T-helper 17 cell (primary cell): Measurements from ENCODE around the gene SMYD2. TPM values are rescaled to one million over a fixed set of nuclear protein-coding genes. Genes with fewer than 3 reads are reported as not detected.

Experiments
- ATAC-seq: fragments of 150-1000 bp; cut with Tn5 transposase; 2 replicates; pipeline ENCODE4 v1.10.0; 2021; ENCODE audit warnings: mild to moderate bottlenecking, moderate library complexity
- DNase-seq, 3 donors: peaks; one replicate each; pipeline versions ENCODE4 v3.0.0 to v3.0.0-alpha.2; 2020 to 2021
- H3K9me3 ChIP-seq: one replicate; pipeline ENCODE4 v1.7.0; 2013; ENCODE audit warnings: low read length, mild to moderate bottlenecking; ENCODE audit not compliant: control insufficient read depth, poor library complexity, severe bottlenecking
- H3K27ac Mint-ChIP-seq: one replicate; pipeline ENCODE4 v1.8.0; 2022; ENCODE audit warnings: mild to moderate bottlenecking, moderate library complexity, mixed read lengths
- H3K27me3 Mint-ChIP-seq: one replicate; pipeline ENCODE4 v1.8.0; 2022; ENCODE audit warnings: mixed read lengths
- H3K36me3 Mint-ChIP-seq: one replicate; pipeline ENCODE4 v1.8.0; 2022; ENCODE audit warnings: low read depth, mixed read lengths
- H3K4me1 Mint-ChIP-seq: one replicate; pipeline ENCODE4 v1.8.0; 2022; ENCODE audit warnings: mild to moderate bottlenecking, mixed read lengths
- H3K4me3 Mint-ChIP-seq: one replicate; pipeline ENCODE4 v1.8.0; 2022; ENCODE audit warnings: mild to moderate bottlenecking, moderate library complexity, mixed read lengths
- total RNA-seq, 4 donors: library from RNA in 2 of 4; stranded (reverse) in 2 of 4; gene quantifications; one replicate each; pipeline ENCODE4 v1.2.3 and lab custom pipeline; 2022 to 2026

SMYD2 gene
- total RNA-seq, 2 donors from 2014 or later, result 27.1 to 33.2 TPM

DNA sequence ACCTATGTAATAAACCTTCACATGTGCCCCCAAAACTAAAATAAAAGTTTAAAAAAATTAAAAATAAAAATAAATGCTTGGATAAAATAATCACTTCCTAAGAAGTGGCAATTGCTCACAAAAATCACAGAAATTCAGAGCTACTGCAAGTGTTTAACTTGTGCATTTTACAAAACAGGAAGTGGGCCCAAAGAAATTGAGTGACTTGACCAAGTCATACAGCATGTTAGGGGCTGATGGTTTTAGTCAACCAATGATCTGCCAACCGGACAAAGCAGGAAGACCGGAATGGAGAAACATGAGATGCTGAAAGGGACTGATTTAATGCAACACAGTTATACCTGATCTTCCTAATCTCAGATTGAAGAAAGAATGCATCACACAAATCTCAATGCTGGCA, 96.5 kb downstream of the SMYD2 start:
- peaks cover 3% of the 10 kb centered on the region for H3K4me1 Mint-ChIP-seq
- H3K9me3 ChIP-seq, result no peaks in the 10 kb centered on the region
- no peaks in the 10 kb centered on the region for H3K36me3 Mint-ChIP-seq
- peaks cover 20% of the 10 kb centered on the region for H3K27me3 Mint-ChIP-seq
- no peak for DNase-seq
- H3K27ac Mint-ChIP-seq, result no peak overlapping the region
- ATAC-seq, result no peak
- no peak overlapping the region for H3K4me3 Mint-ChIP-seq

GRCh38 chr1:214377886-214378285, 96.9 kb downstream of the SMYD2 start:
- Mint-ChIP-seq H3K27ac (no peak overlapping the region), H3K36me3 (no peaks in the 10 kb centered on the region), H3K4me3 (no peak overlapping the region), H3K27me3 (peaks cover 18% of the 10 kb centered on the region), H3K4me1 (peaks cover 3% of the 10 kb centered on the region)
- DNase-seq (no peak), ATAC-seq (no peak)
- H3K9me3 ChIP-seq, result no peaks in the 10 kb centered on the region

GRCh38 chr1:214378492-214378891, 97.5 kb downstream of the SMYD2 start:
- H3K4me1 Mint-ChIP-seq, result peaks cover 3% of the 10 kb centered on the region
- no peak overlapping the region for H3K27ac Mint-ChIP-seq
- H3K36me3 Mint-ChIP-seq, result no peaks in the 10 kb centered on the region
- no peak for DNase-seq
- no peak for ATAC-seq
- no peak overlapping the region for H3K4me3 Mint-ChIP-seq
- H3K9me3 ChIP-seq, result no peaks in the 10 kb centered on the region
- H3K27me3 Mint-ChIP-seq, result peaks cover 18% of the 10 kb centered on the region

GRCh38 chr1:214379236-214379970, 98.4 kb downstream of the SMYD2 start:
- no peak overlapping the region for H3K27ac Mint-ChIP-seq
- no peaks in the 10 kb centered on the region for H3K36me3 Mint-ChIP-seq
- H3K27me3 Mint-ChIP-seq, result peaks cover 18% of the 10 kb centered on the region
- H3K4me3 Mint-ChIP-seq, result no peak overlapping the region
- H3K4me1 Mint-ChIP-seq, result peaks cover 3% of the 10 kb centered on the region
- ATAC-seq, result no peak
- DNase-seq, result no peak
- no peaks in the 10 kb centered on the region for H3K9me3 ChIP-seq

GRCh38 chr1:214380396-214380795, 99.4 kb downstream of the SMYD2 start:
- ATAC-seq (no peak), DNase-seq (no peak)
- H3K4me3 Mint-ChIP-seq, result no peak overlapping the region
- no peaks in the 10 kb centered on the region for H3K9me3 ChIP-seq
- H3K4me1 Mint-ChIP-seq, result peaks cover 3% of the 10 kb centered on the region
- H3K36me3 Mint-ChIP-seq, result no peaks in the 10 kb centered on the region
- no peak overlapping the region for H3K27ac Mint-ChIP-seq
- H3K27me3 Mint-ChIP-seq, result peaks cover 18% of the 10 kb centered on the region

DNA sequence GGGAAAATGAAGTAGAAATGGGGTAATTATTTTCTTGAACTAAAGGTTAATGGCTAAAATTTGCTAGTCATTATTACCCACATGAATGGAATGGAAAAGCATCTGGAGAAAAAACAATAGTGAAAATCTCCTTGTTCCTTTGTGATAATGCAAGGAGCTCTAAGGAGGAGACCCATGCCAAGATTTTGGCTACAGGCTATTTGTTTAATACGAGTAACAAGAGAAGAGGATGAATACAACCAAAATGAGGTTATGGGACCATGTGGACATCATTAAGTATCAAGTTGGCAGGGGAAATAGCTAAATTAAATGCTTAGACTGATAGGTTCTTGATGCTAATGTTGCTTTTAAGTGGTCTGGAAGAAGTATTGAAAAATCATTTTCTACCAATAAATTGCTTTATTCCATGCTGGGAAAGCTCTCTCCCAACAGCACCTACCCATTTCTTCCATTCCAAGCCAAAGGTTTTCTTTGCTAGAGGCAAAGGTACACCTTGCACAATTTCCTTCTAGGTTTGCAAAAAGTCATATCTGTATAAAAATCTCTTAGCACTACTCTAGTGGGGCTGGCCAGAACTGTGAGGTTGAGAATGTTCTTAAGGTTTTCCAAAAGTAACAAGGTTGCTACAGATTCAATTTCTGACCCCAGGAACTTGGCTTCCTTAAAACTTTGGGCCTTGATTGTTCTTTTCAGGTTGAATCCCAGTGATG, 100.2 kb downstream of the SMYD2 start:
- Mint-ChIP-seq H3K36me3 (no peaks in the 10 kb centered on the region), H3K27ac (no peak overlapping the region), H3K4me3 (no peak overlapping the region), H3K4me1 (peaks cover 1% of the 10 kb centered on the region), H3K27me3 (peaks cover 12% of the 10 kb centered on the region)
- ATAC-seq (no peak), DNase-seq (no peak)
- H3K9me3 ChIP-seq, result no peaks in the 10 kb centered on the region

DNA sequence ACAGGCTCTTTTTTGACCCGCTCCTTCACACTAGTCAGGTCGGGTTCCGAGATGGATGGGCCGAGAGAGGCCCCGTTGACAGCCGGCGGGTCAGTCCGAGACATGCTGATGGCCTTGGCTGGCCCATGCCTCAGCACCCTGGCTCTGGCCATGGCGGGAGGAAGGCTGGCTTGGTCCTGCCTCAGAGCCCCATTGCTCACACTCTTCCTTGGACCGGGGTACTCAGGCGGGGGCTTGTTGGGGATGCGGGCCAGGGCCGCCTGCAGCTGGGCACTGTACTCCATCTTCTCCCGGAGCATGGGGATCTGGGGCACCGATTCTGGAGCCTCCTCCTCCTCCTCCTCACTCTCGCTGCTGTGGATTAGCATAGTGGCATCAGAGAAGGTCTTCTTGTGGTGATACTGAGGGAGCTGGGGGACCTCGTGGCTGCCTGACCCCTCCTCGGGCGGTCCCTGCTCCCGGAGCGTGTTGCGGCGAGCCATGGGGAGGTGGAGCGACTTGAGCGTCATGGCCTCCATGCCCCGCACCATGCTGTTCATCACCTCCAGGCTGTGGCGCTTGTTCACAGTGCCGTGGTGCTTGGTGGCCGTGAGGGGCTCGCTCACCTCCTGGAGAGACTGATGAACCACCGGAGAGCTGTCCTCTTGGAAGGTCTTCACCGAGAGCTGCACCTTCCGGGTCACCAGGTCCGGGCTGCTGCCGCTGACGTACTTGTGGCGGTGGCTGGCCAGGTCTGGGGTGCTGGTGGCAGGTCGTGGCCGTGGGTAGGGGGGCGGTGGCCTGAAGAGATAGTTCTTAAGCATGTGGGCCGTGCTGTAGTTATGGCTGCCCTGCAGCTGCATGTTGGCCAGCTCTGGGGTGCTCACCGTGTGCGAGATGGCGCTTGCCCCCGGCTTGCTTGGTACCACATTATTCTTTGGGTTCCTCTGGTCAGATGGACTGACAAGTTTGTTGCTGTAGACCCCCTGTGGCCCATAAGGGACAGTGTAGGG, 102.7 kb downstream of the SMYD2 start:
- no peak overlapping the region for H3K27ac Mint-ChIP-seq
- H3K4me3 Mint-ChIP-seq, result no peak overlapping the region
- H3K4me1 Mint-ChIP-seq, result no peaks in the 10 kb centered on the region
- no peaks in the 10 kb centered on the region for H3K36me3 Mint-ChIP-seq
- ATAC-seq (no peak), DNase-seq (no peak)
- peaks cover 16% of the 10 kb centered on the region for H3K27me3 Mint-ChIP-seq
- no peaks in the 10 kb centered on the region for H3K9me3 ChIP-seq

DNA sequence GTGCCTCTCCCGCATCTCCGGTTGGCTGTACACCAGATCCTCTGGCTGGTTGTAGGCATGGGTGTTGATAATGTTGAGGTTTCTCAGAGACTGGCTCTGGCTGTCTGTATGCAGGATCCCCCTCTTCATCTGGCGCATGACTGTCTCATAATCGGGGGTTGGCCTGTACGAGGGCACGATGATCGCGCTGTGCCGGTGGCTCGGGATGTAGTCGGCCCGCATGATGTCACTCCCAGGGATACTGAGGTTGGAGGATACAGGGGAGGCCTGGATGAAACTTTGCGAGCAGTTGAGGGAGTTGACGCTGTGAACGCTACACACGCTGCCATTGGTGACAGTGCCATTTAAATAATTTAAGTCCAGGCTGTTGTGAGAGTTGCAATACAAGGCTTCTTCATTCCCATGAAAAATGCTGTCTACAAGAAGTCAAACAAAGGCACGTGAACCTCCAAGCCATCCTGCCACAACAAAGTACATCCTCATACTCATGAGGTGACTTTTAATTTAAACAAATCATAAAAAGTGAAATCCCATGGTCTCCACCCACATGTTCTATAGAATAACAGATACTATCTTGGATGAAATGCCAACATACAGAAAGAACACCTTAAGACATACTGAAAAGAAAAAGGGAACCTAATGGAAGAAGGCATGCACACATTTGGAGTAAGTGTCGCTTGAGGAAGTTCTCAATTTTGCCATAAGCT, 103.6 kb downstream of the SMYD2 start:
- H3K9me3 ChIP-seq, result no peaks in the 10 kb centered on the region
- Mint-ChIP-seq H3K36me3 (no peaks in the 10 kb centered on the region), H3K27ac (no peak overlapping the region), H3K27me3 (peaks cover 11% of the 10 kb centered on the region), H3K4me1 (no peaks in the 10 kb centered on the region), H3K4me3 (no peak overlapping the region)
- ATAC-seq (no peak), DNase-seq (no peak)

GRCh38 chr1:214385428-214385827, 104.5 kb downstream of the SMYD2 start:
- ATAC-seq, result no peak
- Mint-ChIP-seq H3K27me3 (peaks cover 9% of the 10 kb centered on the region), H3K27ac (no peak overlapping the region), H3K4me1 (no peaks in the 10 kb centered on the region), H3K4me3 (no peak overlapping the region), H3K36me3 (no peaks in the 10 kb centered on the region)
- DNase-seq, result no peak
- no peaks in the 10 kb centered on the region for H3K9me3 ChIP-seq

- H3K27ac Mint-ChIP-seq, result no peak overlapping the region
- DNase-seq (no peak), ATAC-seq (no peak)
- H3K4me3 Mint-ChIP-seq, result no peak overlapping the region
- no peaks in the 10 kb centered on the region for H3K36me3 Mint-ChIP-seq
- H3K27me3 Mint-ChIP-seq, result peaks cover 14% of the 10 kb centered on the region
- no peaks in the 10 kb centered on the region for H3K9me3 ChIP-seq
- H3K4me1 Mint-ChIP-seq, result no peaks in the 10 kb centered on the region
Measured at GRCh38 chr1:214386333-214386732, 105.4 kb downstream of the SMYD2 start.
